Fibroblast of lung (primary cell): ENCODE measurements around the gene UBL4B.

ENCODE experiments used
- CTCF ChIP-seq, 2 donors: IDR thresholded peaks in 1 of 2; conservative IDR thresholded peaks in 1 of 2; 1 replicate in 1 of 2; 2 replicates in 1 of 2; pipeline ENCODE4 v1.5.1; 2011 to 2012; ENCODE audit warnings: low read length in 2 of 2, control low read depth in 1 of 2, inconsistent platforms in 1 of 2, low read depth in 1 of 2, mild to moderate bottlenecking in 1 of 2
- EZH2 ChIP-seq: IDR thresholded peaks from 2 replicates; pipeline ENCODE4 v1.5.1; 2012; ENCODE audit warnings: low read length, control low read depth, mild to moderate bottlenecking; ENCODE audit errors: missing control alignments

GRCh38 chr1:110083061-110083865 is 29.0 kb upstream of the UBL4B start:
- no peak for TF ChIP-seq EZH2
- TF ChIP-seq CTCF (conservative IDR thresholded peaks at IDR 0.05 in 1 of 2, IDR thresholded peaks at IDR 0.05 in 1 of 2; ENCODE audit: low read depth in 1 of 2, low read length in 2 of 2) = no peak
